Measurements from ENCODE around the gene FDX2.

Gene FDX2

DNA sequence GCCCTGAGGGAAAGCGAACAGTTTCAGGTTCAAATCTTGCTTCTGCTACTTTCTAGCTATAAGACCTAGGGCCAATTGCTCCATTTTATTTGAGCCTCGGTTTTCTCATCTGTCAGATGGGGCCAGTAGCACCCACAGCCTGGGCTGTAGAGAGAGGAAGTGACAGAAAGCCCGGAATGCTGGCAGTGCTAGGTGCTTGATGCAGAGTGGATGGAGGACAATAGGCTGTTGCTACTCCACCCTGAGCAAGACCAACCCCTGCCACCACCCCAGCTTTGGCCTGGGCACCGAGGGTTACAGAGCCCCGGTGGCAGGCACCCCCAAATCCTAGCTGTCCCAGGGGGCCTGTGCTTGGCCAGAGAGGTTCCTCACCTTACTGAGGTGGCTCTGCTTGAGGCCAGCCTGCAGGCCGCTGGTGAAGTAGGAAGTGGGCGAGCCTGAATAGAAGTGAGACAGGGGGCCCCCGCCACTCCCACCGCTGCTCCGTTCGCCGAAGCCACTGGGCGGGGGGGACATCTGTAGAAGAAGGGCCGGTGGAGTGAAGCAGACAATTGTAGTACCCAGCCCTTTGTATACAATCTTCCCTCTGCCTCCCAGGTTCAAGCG, 2.1 kb upstream of the FDX2 start:
- H3K36me3 ChIP-seq (ENCODE audit: insufficient read depth, low read length) = peaks cover 64% of the 10 kb centered on the region
- H3K9ac ChIP-seq (ENCODE audit: low read depth, low read length) = no peak overlapping the region

GRCh38 chr19:10317045-10317856, 1.4 kb upstream of the FDX2 start:
- DNase-seq (no peak), ATAC-seq (ENCODE audit: insufficient read depth, low read depth) (no peak)
- H3K36me3 ChIP-seq (ENCODE audit: insufficient read depth, low read length) = peaks cover 57% of the 10 kb centered on the region
- H3K79me2 ChIP-seq (ENCODE audit: insufficient read depth, low read length) = peaks cover 16% of the 10 kb centered on the region
- no peak overlapping the region for H3K4me3 ChIP-seq (ENCODE audit: low read depth in 1 of 2, low read length in 2 of 2)
- H3K27me3 ChIP-seq (ENCODE audit: insufficient read depth, low read length, poor library complexity) = no peaks in the 10 kb centered on the region
- H2AFZ ChIP-seq (ENCODE audit: low read depth, low read length) = no peak overlapping the region
- peaks cover 23% of the 10 kb centered on the region for H3K4me1 ChIP-seq (ENCODE audit: insufficient read depth, low read length)
- TF ChIP-seq CTCF (IDR thresholded peaks at IDR 0.05; ENCODE audit: borderline replicate concordance, extremely low read depth, low read length, poor library complexity, severe bottlenecking) = no peak
- no peak for TF ChIP-seq EZH2 (IDR thresholded peaks at IDR 0.05; ENCODE audit: borderline replicate concordance, low read depth, low read length, severe bottlenecking)
- peaks cover 10% of the 10 kb centered on the region for H4K20me1 ChIP-seq (ENCODE audit: insufficient read depth, low read length)
- H3K9me3 ChIP-seq (ENCODE audit: insufficient read depth, low read length, severe bottlenecking) = no peaks in the 10 kb centered on the region
- H3K27ac ChIP-seq (ENCODE audit: low read length) = no peak overlapping the region
- no peak overlapping the region for H3K9ac ChIP-seq (ENCODE audit: low read depth, low read length)
- H3K4me2 ChIP-seq (ENCODE audit: insufficient read depth, low read length) = no peak overlapping the region

More for the DNA sequence above, 2.1 kb upstream of the FDX2 start:
- Histone ChIP-seq H3K27me3 (ENCODE audit: insufficient read depth, low read length, poor library complexity) (no peaks in the 10 kb centered on the region), H2AFZ (ENCODE audit: low read depth, low read length) (no peak overlapping the region), H3K27ac (ENCODE audit: low read length) (no peak overlapping the region), H3K9me3 (ENCODE audit: insufficient read depth, low read length, severe bottlenecking) (no peaks in the 10 kb centered on the region), H3K4me1 (ENCODE audit: insufficient read depth, low read length) (peaks cover 23% of the 10 kb centered on the region), H3K4me2 (ENCODE audit: insufficient read depth, low read length) (no peak overlapping the region), H4K20me1 (ENCODE audit: insufficient read depth, low read length) (peaks cover 10% of the 10 kb centered on the region), H3K79me2 (ENCODE audit: insufficient read depth, low read length) (peaks cover 16% of the 10 kb centered on the region), H3K4me3 (ENCODE audit: low read depth in 1 of 2, low read length in 2 of 2) (no peak overlapping the region)
- TF ChIP-seq EZH2 (IDR thresholded peaks at IDR 0.05; ENCODE audit: borderline replicate concordance, low read depth, low read length, severe bottlenecking) = no peak
- TF ChIP-seq CTCF (IDR thresholded peaks at IDR 0.05; ENCODE audit: borderline replicate concordance, extremely low read depth, low read length, poor library complexity, severe bottlenecking) = no peak
- ATAC-seq (ENCODE audit: insufficient read depth, low read depth) (no peak), DNase-seq (no peak)

DNA sequence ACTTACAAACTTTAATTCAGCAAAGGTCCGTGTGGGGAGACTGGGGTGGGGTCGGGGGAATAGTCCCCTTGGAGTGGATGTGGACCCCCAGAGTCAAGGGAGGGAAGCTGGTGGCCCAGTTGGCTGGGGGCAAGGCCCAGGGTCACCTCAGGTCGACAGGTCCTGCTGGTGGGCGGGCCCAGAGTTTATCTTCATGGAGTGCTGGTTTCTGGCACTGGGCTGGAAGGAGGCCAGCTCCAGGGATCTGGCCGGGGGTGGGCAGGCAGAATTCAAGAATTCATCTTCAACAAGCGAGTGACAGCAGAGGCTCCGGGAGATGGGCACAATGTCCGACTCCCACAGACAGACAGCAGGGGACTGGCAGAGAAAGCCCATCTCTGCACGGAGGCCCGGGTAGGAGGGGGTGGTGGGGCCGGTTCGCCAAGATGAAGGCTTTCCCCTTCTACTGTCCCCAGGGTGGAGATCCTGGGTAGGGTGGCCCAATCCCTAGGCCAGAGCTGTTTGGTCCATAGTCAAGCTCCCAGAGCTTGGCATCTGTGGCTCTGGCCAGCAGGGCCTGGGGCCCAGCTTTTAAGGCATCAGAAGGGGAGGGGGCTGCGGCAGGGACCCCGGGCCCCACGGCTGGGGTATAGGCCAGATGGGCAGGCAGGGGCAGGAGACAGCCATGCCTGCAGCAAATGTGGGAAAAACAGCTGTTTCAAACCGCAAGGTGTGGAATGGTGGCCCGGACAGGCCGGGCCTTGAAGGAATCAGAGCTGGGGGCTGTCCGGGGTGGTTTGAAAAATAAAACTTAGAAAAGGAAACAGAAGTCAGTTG, 622 bp upstream of the FDX2 start:
- peaks cover 23% of the 10 kb centered on the region for H3K4me1 ChIP-seq (ENCODE audit: insufficient read depth, low read length)
- no peaks in the 10 kb centered on the region for H3K27me3 ChIP-seq (ENCODE audit: insufficient read depth, low read length, poor library complexity)
- peak overlapping the region; percentile 91; the same call in 1 of the 2 replicates for H2AFZ ChIP-seq (ENCODE audit: low read depth, low read length)
- no peaks in the 10 kb centered on the region for H3K9me3 ChIP-seq (ENCODE audit: insufficient read depth, low read length, severe bottlenecking)
- peak overlapping the region in 1 of 2 experiments; percentile 98; a peak in 3 of 4 replicates for H3K4me3 ChIP-seq (ENCODE audit: low read depth in 1 of 2, low read length in 2 of 2)
- peak overlapping the region; percentile 95 for H3K4me2 ChIP-seq (ENCODE audit: insufficient read depth, low read length)
- peaks cover 8% of the 10 kb centered on the region for H4K20me1 ChIP-seq (ENCODE audit: insufficient read depth, low read length)
- H3K79me2 ChIP-seq (ENCODE audit: insufficient read depth, low read length) = peaks cover 16% of the 10 kb centered on the region
- no peak for DNase-seq
- peak overlapping the region; percentile 76 for H3K9ac ChIP-seq (ENCODE audit: low read depth, low read length)
- H3K36me3 ChIP-seq (ENCODE audit: insufficient read depth, low read length) = peaks cover 49% of the 10 kb centered on the region
- ATAC-seq (ENCODE audit: insufficient read depth, low read depth) = peak; percentile 21
- H3K27ac ChIP-seq (ENCODE audit: low read length) = no peak overlapping the region
- no peak for TF ChIP-seq EZH2 (IDR thresholded peaks at IDR 0.05; ENCODE audit: borderline replicate concordance, low read depth, low read length, severe bottlenecking)
- no peak for TF ChIP-seq CTCF (IDR thresholded peaks at IDR 0.05; ENCODE audit: borderline replicate concordance, extremely low read depth, low read length, poor library complexity, severe bottlenecking)

Measured in DND-41 (cell line).